Liver (tissue), 3 donors: ENCODE measurements around the gene MAP4K3.

Experiments
- EGR1 ChIP-seq, 2 donors: IDR thresholded peaks; 2 replicates each; pipeline ENCODE4 v1.6.1; 2016 to 2018; ENCODE audit warnings: antibody characterized with exemption in 2 of 2, low read depth in 2 of 2
- FOXA1 ChIP-seq: IDR thresholded peaks from 2 replicates; pipeline ENCODE4 v1.6.1; 2016; ENCODE audit warnings: antibody characterized with exemption
- HNF4A ChIP-seq, 2 donors: conservative IDR thresholded peaks; 2 replicates each; pipeline ENCODE4 v1.6.1; 2016; ENCODE audit warnings: antibody characterized with exemption in 2 of 2, mild to moderate bottlenecking in 2 of 2
- HNF4G ChIP-seq: IDR thresholded peaks from 2 replicates; pipeline ENCODE4 v1.6.1; 2016; ENCODE audit warnings: antibody characterized with exemption
- JUND ChIP-seq, 2 donors: IDR thresholded peaks; 2 replicates each; pipeline ENCODE4 v1.6.1; 2016; ENCODE audit warnings: antibody characterized with exemption in 2 of 2
- RAD21 ChIP-seq, 2 donors: IDR thresholded peaks; 2 replicates each; pipeline ENCODE4 v1.6.1; 2016; ENCODE audit warnings: antibody characterized with exemption in 2 of 2, mild to moderate bottlenecking in 2 of 2
- RXRA ChIP-seq, 2 donors: IDR thresholded peaks; 2 replicates each; pipeline ENCODE4 v1.6.1; 2017 to 2018; ENCODE audit warnings: antibody characterized with exemption in 2 of 2, mild to moderate bottlenecking in 1 of 2
- TAF1 ChIP-seq: conservative IDR thresholded peaks from 2 replicates; pipeline ENCODE4 v1.6.1; 2016; ENCODE audit warnings: antibody characterized with exemption, mild to moderate bottlenecking
- YY1 ChIP-seq: IDR thresholded peaks from 2 replicates; pipeline ENCODE4 v1.6.1; 2016; ENCODE audit warnings: antibody characterized with exemption, mild to moderate bottlenecking
- TF ChIP-seq, protein P1 (sequence below): IDR thresholded peaks from 2 replicates; pipeline ENCODE4 v1.6.1; 2016; ENCODE audit warnings: antibody characterized with exemption
- TF ChIP-seq, protein P2 (sequence below): fragments of 150-350 bp; IDR thresholded peaks from 2 replicates; pipeline ENCODE4 v1.5.1; 2017; ENCODE audit warnings: improper control_type of control experiment, low read depth, low read length; ENCODE audit not compliant: missing input control
- TF ChIP-seq, protein P3 (sequence below): IDR thresholded peaks from 2 replicates; pipeline ENCODE4 v1.6.1; 2016; ENCODE audit warnings: antibody characterized with exemption, mild to moderate bottlenecking
- TF ChIP-seq, protein P4 (sequence below): IDR thresholded peaks from 2 replicates; pipeline ENCODE4 v1.6.1; 2016; ENCODE audit warnings: antibody characterized with exemption
- donor health status: healthy.
- donor health status: healthy.

- TF ChIP-seq, protein P1, sequence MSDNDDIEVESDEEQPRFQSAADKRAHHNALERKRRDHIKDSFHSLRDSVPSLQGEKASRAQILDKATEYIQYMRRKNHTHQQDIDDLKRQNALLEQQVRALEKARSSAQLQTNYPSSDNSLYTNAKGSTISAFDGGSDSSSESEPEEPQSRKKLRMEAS, result no peak
- no peak for TF ChIP-seq RXRA (IDR thresholded peaks at IDR 0.05)
- TF ChIP-seq, protein P2, sequence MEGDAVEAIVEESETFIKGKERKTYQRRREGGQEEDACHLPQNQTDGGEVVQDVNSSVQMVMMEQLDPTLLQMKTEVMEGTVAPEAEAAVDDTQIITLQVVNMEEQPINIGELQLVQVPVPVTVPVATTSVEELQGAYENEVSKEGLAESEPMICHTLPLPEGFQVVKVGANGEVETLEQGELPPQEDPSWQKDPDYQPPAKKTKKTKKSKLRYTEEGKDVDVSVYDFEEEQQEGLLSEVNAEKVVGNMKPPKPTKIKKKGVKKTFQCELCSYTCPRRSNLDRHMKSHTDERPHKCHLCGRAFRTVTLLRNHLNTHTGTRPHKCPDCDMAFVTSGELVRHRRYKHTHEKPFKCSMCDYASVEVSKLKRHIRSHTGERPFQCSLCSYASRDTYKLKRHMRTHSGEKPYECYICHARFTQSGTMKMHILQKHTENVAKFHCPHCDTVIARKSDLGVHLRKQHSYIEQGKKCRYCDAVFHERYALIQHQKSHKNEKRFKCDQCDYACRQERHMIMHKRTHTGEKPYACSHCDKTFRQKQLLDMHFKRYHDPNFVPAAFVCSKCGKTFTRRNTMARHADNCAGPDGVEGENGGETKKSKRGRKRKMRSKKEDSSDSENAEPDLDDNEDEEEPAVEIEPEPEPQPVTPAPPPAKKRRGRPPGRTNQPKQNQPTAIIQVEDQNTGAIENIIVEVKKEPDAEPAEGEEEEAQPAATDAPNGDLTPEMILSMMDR, result no peak
- TF ChIP-seq, protein P3, sequence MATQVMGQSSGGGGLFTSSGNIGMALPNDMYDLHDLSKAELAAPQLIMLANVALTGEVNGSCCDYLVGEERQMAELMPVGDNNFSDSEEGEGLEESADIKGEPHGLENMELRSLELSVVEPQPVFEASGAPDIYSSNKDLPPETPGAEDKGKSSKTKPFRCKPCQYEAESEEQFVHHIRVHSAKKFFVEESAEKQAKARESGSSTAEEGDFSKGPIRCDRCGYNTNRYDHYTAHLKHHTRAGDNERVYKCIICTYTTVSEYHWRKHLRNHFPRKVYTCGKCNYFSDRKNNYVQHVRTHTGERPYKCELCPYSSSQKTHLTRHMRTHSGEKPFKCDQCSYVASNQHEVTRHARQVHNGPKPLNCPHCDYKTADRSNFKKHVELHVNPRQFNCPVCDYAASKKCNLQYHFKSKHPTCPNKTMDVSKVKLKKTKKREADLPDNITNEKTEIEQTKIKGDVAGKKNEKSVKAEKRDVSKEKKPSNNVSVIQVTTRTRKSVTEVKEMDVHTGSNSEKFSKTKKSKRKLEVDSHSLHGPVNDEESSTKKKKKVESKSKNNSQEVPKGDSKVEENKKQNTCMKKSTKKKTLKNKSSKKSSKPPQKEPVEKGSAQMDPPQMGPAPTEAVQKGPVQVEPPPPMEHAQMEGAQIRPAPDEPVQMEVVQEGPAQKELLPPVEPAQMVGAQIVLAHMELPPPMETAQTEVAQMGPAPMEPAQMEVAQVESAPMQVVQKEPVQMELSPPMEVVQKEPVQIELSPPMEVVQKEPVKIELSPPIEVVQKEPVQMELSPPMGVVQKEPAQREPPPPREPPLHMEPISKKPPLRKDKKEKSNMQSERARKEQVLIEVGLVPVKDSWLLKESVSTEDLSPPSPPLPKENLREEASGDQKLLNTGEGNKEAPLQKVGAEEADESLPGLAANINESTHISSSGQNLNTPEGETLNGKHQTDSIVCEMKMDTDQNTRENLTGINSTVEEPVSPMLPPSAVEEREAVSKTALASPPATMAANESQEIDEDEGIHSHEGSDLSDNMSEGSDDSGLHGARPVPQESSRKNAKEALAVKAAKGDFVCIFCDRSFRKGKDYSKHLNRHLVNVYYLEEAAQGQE, result no peak
- no peak for TF ChIP-seq FOXA1
- no peak for TF ChIP-seq RAD21 (IDR thresholded peaks at IDR 0.05)
- TF ChIP-seq HNF4A (conservative IDR thresholded peaks at IDR 0.05), result no peak
- TF ChIP-seq HNF4G, result no peak
- no peak for TF ChIP-seq TAF1
- no peak for TF ChIP-seq EGR1 (IDR thresholded peaks at IDR 0.05; ENCODE audit: low read depth in 2 of 2)
- no peak for TF ChIP-seq JUND (IDR thresholded peaks at IDR 0.05)
- TF ChIP-seq, protein P4, sequence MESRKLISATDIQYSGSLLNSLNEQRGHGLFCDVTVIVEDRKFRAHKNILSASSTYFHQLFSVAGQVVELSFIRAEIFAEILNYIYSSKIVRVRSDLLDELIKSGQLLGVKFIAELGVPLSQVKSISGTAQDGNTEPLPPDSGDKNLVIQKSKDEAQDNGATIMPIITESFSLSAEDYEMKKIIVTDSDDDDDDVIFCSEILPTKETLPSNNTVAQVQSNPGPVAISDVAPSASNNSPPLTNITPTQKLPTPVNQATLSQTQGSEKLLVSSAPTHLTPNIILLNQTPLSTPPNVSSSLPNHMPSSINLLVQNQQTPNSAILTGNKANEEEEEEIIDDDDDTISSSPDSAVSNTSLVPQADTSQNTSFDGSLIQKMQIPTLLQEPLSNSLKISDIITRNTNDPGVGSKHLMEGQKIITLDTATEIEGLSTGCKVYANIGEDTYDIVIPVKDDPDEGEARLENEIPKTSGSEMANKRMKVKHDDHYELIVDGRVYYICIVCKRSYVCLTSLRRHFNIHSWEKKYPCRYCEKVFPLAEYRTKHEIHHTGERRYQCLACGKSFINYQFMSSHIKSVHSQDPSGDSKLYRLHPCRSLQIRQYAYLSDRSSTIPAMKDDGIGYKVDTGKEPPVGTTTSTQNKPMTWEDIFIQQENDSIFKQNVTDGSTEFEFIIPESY, result no peak
- TF ChIP-seq YY1, result no peak
Measured at GRCh38 chr2:39281391-39281790, 155.7 kb downstream of the MAP4K3 start.
